Right cardiac atrium (tissue), 5 donors: ENCODE measurements around the gene DEDD. TPM values are rescaled to one million over a fixed set of nuclear protein-coding genes. Genes with fewer than 3 reads are reported as not detected.

Experiments
- ATAC-seq, 2 donors: fragments of 200-7000 bp; cut with Tn5 transposase; one replicate each; pipeline versions ENCODE4 v1.8.0 to v1.9.1; 2020; ENCODE audit warnings: moderate library complexity in 2 of 2, mild to moderate bottlenecking in 1 of 2
- DNase-seq, 3 donors: peaks; one replicate each; pipeline ENCODE4 v3.0.0-alpha.2; 2020
- H3K27ac ChIP-seq: one replicate; pipeline ENCODE4 v1.5.1; 2013; ENCODE audit warnings: mild to moderate bottlenecking, low read length, control low read depth, moderate library complexity
- H3K27me3 ChIP-seq: one replicate; pipeline ENCODE4 v1.6.1; 2013; ENCODE audit not compliant: control insufficient read depth, insufficient read depth
- H3K4me1 ChIP-seq: one replicate; pipeline ENCODE4 v1.6.1; 2013; ENCODE audit warnings: low read length; ENCODE audit not compliant: control insufficient read depth, insufficient read depth
- H3K4me3 ChIP-seq: one replicate; pipeline ENCODE4 v1.5.1; 2013; ENCODE audit warnings: low read length, control low read depth
- H3K9me3 ChIP-seq: one replicate; pipeline ENCODE4 v1.6.1; 2013; ENCODE audit warnings: low read length; ENCODE audit not compliant: control insufficient read depth
- WGBS: extraction: QIAGEN DNeasy Blood & Tissue Kit; methylation state at CpG from one replicate; pipeline ENCODE4 v1.1.7; 2013; 5-methylcytosine and 5-hydroxymethylcytosine counted together
- intact Hi-C, 4 donors: fragments of 100-400 bp; cut with DNase I; formaldehyde crosslinking; loops; one replicate each; pipeline versions ENCODE4 v1.11.0 to v1.14.0; 2022 to 2023
- long read RNA-seq, 4 donors: library from polyadenylated mRNA; unstranded; transcript quantifications; one replicate each; pipeline ENCODE4 v2.0.0, GENCODE V29; 2020 to 2021
- polyA plus RNA-seq: library from polyadenylated mRNA; stranded (reverse); fragments of 200-250 nt; gene quantifications from one replicate; pipeline ENCODE4 v1.2.3, GENCODE V29; 2013
- total RNA-seq, 4 donors: library from RNA; stranded (reverse); fragmentation: NEBNext Ultra II Directional; extraction: Animal tissue kit (Norgen Biotek cat#: 25700); gene quantifications; one replicate each; pipeline ENCODE4 v1.2.1, GENCODE V29; 2021
- donor health status: healthy with polysubstance abuse.
- donor health status: DM: no; HTN: yes; CAD: no.
- donor health status: DM: no; HTN: no; CAD: no.
- donor health status: DM: no; HTN: yes; CAD: no; lungs with severe emphysema.
- donor health status: DM: yes; HTN: yes; CAD: no.

DEDD gene, protein sequence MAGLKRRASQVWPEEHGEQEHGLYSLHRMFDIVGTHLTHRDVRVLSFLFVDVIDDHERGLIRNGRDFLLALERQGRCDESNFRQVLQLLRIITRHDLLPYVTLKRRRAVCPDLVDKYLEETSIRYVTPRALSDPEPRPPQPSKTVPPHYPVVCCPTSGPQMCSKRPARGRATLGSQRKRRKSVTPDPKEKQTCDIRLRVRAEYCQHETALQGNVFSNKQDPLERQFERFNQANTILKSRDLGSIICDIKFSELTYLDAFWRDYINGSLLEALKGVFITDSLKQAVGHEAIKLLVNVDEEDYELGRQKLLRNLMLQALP
- 10 to 100 TPM; 26.3 to 30.6 (median 28.7) TPM for total RNA-seq
- 15.5 TPM for polyA plus RNA-seq
- long read RNA-seq, donor 1, transcript DEDD-202 (6 exons, 2,345 nt), result major isoform, 30 of 53 reads
- long read RNA-seq, donor 1, transcript DEDD-203 (6 exons, 2,300 nt), result minor isoform, 14 of 53 reads
- long read RNA-seq, donor 1, partial matches to known transcripts, result 3 of 53 reads
- long read RNA-seq, donor 1, other reads (novel, unspliced or antisense), result 5 of 53 reads
- long read RNA-seq, donor 2, transcript DEDD-202 (6 exons, 2,345 nt), result major isoform, 16 of 23 reads
- long read RNA-seq, donor 2, partial matches to known transcripts, result 1 of 23 reads
- long read RNA-seq, donor 2, other reads (novel, unspliced or antisense), result 2 of 23 reads
- long read RNA-seq, donor 3, transcript DEDD-202 (6 exons, 2,345 nt), result major isoform, 38 of 67 reads
- long read RNA-seq, donor 3, transcript DEDD-203 (6 exons, 2,300 nt), result minor isoform, 17 of 67 reads
- long read RNA-seq, donor 3, partial matches to known transcripts, result 4 of 67 reads
- long read RNA-seq, donor 3, other reads (novel, unspliced or antisense), result 6 of 67 reads
- long read RNA-seq, donor 4, transcript DEDD-202 (6 exons, 2,345 nt), result major isoform, 16 of 24 reads
- long read RNA-seq, donor 4, transcript DEDD-203 (6 exons, 2,300 nt), result minor isoform, 5 of 24 reads
- long read RNA-seq, donor 4, partial matches to known transcripts, result 1 of 24 reads
- long read RNA-seq, donor 4, other reads (novel, unspliced or antisense), result 2 of 24 reads

DNA sequence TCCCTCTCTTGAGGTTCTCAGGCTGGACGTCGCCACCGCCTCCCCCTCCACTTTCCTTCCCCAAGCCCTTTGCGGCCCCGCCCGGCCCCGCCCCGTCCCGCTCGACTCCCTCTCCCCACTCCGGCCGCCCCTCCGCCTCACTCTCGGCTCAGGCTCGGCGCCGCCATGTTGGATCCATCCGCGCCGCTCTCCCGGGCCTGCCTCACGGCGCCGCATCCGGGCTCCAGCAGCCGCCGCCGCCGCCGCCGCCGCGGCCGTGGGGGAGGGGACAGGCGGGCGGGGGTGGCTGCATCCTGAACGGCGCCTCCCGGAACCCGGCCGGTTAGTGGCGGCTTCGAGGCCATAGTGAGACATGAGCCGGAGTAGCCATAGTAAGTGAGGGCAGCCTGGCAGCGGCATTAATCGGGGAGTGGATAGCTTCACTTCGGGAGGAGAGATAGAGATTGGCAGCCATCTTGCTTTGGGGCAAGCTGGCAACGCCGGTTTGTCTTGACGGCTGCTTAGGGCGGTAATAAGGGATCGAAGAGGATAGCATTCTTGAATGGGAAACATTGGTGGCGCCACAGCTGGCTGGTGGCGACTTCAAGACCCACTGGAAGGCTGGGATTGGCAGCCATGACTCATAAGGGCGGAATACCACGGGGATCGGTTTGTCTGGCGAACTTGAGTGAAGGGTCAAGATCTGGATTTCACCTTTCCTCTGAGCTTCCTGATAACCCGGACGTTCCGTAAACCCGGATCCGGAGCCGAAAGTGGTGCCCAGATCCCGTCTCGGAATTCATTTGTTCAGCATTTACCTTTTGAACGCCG is at the start of gene DEDD:
Gene DEDD (minus strand): TSS at position 258 of the 810 bp plus-strand sequence. CDS start 8,205 bp downstream, outside the sequence.
- intact Hi-C loops, result loop anchor here in 3 of 4 donors (10.0 kb wide), 3 partner anchors 58 to 138 kb away; partner anchors contain the start of gene USF1 (in 1 of the 3)
- H3K4me3 ChIP-seq, result peak within 1 kb of the TSS; percentile 86
- H3K27ac ChIP-seq, result peak within 1 kb of the TSS; percentile 98
- under 1% methylated on average over 68 of the region's 68 CpGs for WGBS
- ATAC-seq (peak; percentile 95 to 96), DNase-seq (peak; percentile 95 to 98 (median 96))
- no peaks in the 10 kb centered on the region for H3K27me3 ChIP-seq
- no peaks in the 10 kb centered on the region for H3K4me1 ChIP-seq
- H3K9me3 ChIP-seq, result no peaks in the 10 kb centered on the region

DNA sequence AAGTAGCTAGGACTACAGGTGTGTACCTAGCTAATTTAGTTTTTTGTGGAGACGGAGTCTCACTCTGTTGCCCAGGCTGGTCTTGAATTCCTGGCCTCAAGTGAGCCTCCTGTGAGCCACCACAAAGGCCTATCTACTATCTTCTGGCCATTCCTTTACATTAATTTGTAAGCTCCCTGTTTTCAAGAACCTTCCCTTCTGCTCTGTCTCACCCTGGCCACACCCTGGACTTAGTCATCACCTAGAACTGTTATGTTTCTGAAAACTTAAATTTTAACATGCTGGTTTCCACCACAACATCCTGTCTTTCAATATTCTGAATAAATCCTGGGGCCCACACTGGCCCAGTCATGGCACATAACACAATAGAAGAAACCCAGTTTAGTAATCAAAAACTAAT is 49.7 kb upstream of the DEDD start:
- no peak overlapping the region for H3K4me3 ChIP-seq
- H3K27me3 ChIP-seq, result no peaks in the 10 kb centered on the region
- ATAC-seq (no peak), DNase-seq (no peak)
- H3K4me1 ChIP-seq, result peaks cover 3% of the 10 kb centered on the region
- no peak overlapping the region for H3K27ac ChIP-seq
- 94% methylated on average over 1 of the region's 1 CpG for WGBS
- intact Hi-C loops, result no loop called here
- no peaks in the 10 kb centered on the region for H3K9me3 ChIP-seq

- no peak for ATAC-seq
- 53% methylated on average over 1 of the region's 1 CpG for WGBS
- H3K27me3 ChIP-seq, result no peaks in the 10 kb centered on the region
- DNase-seq, result no peak
- intact Hi-C loops, result no loop called here
- no peak overlapping the region for H3K27ac ChIP-seq
- no peaks in the 10 kb centered on the region for H3K9me3 ChIP-seq
- H3K4me1 ChIP-seq, result no peaks in the 10 kb centered on the region
- no peak overlapping the region for H3K4me3 ChIP-seq
Observed at GRCh38 chr1:161180639-161181038, 48.2 kb upstream of the DEDD start.

DNA sequence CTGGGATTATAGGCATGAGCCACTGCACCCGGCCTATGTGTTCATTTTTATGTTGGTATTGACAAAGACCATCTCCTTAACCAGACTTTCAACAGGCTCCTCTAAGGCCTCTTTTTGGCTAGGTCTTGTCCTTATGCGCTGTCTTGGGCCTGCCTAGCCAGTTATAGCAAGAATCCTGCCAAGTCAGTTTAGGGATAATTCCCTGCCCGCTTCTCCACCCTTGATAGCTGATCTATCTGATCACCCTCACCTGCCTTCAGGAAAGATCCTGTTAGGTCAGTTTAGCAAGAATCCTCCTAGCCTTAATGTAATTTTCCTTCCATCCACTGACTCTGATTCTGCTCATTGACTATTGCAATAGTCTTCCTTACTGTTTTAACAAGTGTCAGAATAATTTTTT is 47.2 kb upstream of the DEDD start:
- no peak overlapping the region for H3K4me3 ChIP-seq
- H3K27ac ChIP-seq, result no peak overlapping the region
- intact Hi-C loops, result no loop called here
- no peaks in the 10 kb centered on the region for H3K4me1 ChIP-seq
- no peak for ATAC-seq
- H3K9me3 ChIP-seq, result no peaks in the 10 kb centered on the region
- H3K27me3 ChIP-seq, result no peaks in the 10 kb centered on the region
- WGBS, result 97% methylated on average over 3 of the region's 3 CpGs
- no peak for DNase-seq

DNA sequence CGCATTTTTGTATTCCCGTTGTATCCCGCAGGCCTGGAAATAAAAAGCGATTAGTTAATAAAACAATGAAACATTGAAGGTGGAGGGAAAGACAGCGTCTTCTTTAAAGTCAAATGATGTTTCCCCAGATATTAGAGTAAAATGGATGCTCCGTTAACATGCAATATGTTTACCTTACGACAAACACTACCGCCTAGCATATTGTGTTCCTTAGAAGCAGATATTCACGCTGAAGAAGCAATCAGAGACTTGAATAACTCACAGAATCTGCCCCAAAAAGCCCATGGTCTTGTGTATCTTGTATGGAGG is 45.4 kb upstream of the DEDD start:
- 58% methylated on average over 9 of the region's 9 CpGs for WGBS
- Histone ChIP-seq H3K9me3 (no peaks in the 10 kb centered on the region), H3K27me3 (no peaks in the 10 kb centered on the region), H3K4me1 (peaks cover 3% of the 10 kb centered on the region), H3K27ac (peak overlapping the region; percentile 61), H3K4me3 (peak overlapping the region; percentile 54)
- DNase-seq, result no peak
- no peak for ATAC-seq
- intact Hi-C loops, result no loop called here

GRCh38 chr1:161177112-161177935 is 44.9 kb upstream of the DEDD start, which contains the start of gene B4GALT3:
B4GALT3 (minus strand) TSS chr1:161177507; CDS start chr1:161176060, 1,447 bp downstream.
- Histone ChIP-seq H3K9me3 (no peaks in the 10 kb centered on the region), H3K27me3 (no peaks in the 10 kb centered on the region), H3K4me1 (peaks cover 3% of the 10 kb centered on the region), H3K4me3 (peak within 1 kb of the TSS; percentile 54), H3K27ac (peak within 1 kb of the TSS; percentile 61)
- WGBS, result 4% methylated on average over 50 of the region's 50 CpGs
- intact Hi-C loops, result no loop called here
- DNase-seq (peak; percentile 90 to 97 (median 96)), ATAC-seq (peak; percentile 96)

GRCh38 chr1:161176468-161177111 is 44.1 kb upstream of the DEDD start:
- peak; percentile 5 to 7 for ATAC-seq
- Histone ChIP-seq H3K4me3 (peak overlapping the region; percentile 54), H3K27me3 (no peaks in the 10 kb centered on the region), H3K4me1 (peaks cover 3% of the 10 kb centered on the region), H3K9me3 (no peaks in the 10 kb centered on the region), H3K27ac (peak overlapping the region; percentile 61)
- 16% methylated on average over 17 of the region's 17 CpGs for WGBS
- intact Hi-C loops, result no loop called here
- DNase-seq, result peak in 2 of 3 donors; percentile 8 to 16

- Histone ChIP-seq H3K27me3 (no peaks in the 10 kb centered on the region), H3K4me1 (peaks cover 3% of the 10 kb centered on the region), H3K27ac (no peak overlapping the region), H3K9me3 (no peaks in the 10 kb centered on the region), H3K4me3 (peak overlapping the region; percentile 54)
- 88% methylated on average over 10 of the region's 10 CpGs for WGBS
- DNase-seq, result peak in 2 of 3 donors; percentile 9 to 17
- intact Hi-C loops, result no loop called here
- ATAC-seq, result no peak
Observed at GRCh38 chr1:161175771-161176453, 43.4 kb upstream of the DEDD start.

DNA sequence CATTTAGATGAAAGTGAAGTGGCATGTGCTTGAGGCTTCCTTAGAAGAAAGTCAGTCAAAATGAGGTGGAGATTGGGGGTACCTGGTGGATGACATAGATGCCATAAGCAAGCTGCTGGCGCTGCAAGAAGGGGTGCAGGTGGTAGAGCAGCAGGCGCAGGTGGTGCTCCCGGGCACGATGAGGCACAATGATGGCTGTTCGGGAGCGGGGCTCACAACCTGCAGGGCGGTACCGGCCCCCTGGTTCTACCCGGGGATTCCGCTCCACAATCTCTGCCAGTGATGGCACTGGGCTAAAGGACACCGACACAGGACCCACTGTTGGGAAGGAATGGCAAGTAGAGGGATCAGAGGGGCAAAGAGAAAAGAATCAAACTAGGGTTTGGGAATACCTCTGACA is 42.4 kb upstream of the DEDD start:
- intact Hi-C loops, result no loop called here
- ATAC-seq, result no peak

More for the DNA sequence above, 42.4 kb upstream of the DEDD start:
- H3K4me1 ChIP-seq, result peaks cover 3% of the 10 kb centered on the region
- no peaks in the 10 kb centered on the region for H3K27me3 ChIP-seq
- no peak overlapping the region for H3K27ac ChIP-seq
- WGBS, result 93% methylated on average over 11 of the region's 11 CpGs
- no peak overlapping the region for H3K4me3 ChIP-seq
- DNase-seq, result peak in 2 of 3 donors; percentile 25 to 43
- no peaks in the 10 kb centered on the region for H3K9me3 ChIP-seq
